ENCODE results near the gene HCAR1. TPM values are rescaled to one million over a fixed set of nuclear protein-coding genes. Genes with fewer than 3 reads are reported as not detected.
"Not testable (repeated sequence)": the region's sequence is repeated elsewhere in the genome, so short reads cannot be mapped to it uniquely, and the experiment has no call there.

HCAR1 gene
- total RNA-seq, 1 donor from 2014 or later, result not detected

DNA sequence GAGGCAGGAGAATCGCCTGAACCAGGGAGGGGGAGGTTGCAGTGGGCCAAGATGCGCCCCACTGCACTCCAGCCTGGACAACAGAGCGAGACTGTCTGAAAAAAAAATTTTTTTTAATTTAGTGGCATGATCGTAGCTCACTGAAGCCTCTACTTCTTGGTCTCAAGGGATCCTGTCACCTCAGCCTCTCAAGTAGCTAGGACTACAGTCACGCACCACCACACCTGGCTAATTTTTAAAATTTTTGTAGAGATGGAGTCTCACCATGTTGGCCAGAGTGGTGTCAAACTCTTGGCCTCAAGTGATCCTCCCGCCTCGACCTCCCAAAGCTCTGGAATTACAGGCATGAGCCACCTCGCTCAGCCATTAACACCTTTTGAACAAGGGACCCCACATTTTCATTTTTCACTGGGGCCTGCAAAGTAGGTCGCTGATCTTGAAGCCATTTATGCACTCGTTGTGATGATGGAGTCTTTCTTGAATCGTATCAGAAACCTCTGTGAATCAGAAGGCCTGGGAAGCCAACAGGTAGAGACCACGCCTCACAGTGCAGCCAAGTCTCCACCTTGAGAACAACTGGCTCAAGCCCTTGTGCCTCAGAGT, 5.9 kb downstream of the HCAR1 start:
- Histone ChIP-seq H3K4me3 (no peak overlapping the region), H3K36me3 (no peaks in the 10 kb centered on the region), H3K9me3 (replicated peaks) (no peaks in the 10 kb centered on the region), H3K4me1 (no peaks in the 10 kb centered on the region), H3K27me3 (ENCODE audit: low read depth) (peaks cover 4% of the 10 kb centered on the region), H3K27ac (replicated peaks) (no peak overlapping the region)
- no peak for DNase-seq
- intact Hi-C loops (cut with micrococcal nuclease), result no loop called here
- TF ChIP-seq, protein P1, sequence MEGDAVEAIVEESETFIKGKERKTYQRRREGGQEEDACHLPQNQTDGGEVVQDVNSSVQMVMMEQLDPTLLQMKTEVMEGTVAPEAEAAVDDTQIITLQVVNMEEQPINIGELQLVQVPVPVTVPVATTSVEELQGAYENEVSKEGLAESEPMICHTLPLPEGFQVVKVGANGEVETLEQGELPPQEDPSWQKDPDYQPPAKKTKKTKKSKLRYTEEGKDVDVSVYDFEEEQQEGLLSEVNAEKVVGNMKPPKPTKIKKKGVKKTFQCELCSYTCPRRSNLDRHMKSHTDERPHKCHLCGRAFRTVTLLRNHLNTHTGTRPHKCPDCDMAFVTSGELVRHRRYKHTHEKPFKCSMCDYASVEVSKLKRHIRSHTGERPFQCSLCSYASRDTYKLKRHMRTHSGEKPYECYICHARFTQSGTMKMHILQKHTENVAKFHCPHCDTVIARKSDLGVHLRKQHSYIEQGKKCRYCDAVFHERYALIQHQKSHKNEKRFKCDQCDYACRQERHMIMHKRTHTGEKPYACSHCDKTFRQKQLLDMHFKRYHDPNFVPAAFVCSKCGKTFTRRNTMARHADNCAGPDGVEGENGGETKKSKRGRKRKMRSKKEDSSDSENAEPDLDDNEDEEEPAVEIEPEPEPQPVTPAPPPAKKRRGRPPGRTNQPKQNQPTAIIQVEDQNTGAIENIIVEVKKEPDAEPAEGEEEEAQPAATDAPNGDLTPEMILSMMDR (IDR thresholded peaks at IDR 0.05; ENCODE audit: borderline replicate concordance), result no peak

DNA sequence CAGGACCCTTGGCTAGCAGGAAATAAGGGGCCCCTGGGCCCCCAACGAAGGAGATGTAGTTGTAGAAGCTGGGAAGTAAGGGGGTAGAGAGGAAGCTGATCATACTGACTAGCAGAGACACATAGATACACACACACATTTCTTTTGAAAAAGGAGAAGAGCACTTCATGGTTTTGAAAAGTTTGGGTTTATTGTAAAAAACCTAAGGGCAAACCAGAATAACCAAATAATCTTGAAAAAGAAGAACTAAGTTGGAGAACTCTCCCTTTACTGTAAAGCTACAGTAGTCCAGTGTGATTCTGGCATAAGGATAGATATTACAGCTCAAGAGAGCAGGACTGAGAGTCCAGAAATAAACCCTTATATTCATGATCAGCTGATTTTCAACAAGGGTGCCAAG, 8.3 kb downstream of the HCAR1 start:
- DNase-seq, result no peak
- no peak overlapping the region for H3K4me3 ChIP-seq
- intact Hi-C loops (cut with micrococcal nuclease), result no loop called here
- no peaks in the 10 kb centered on the region for H3K4me1 ChIP-seq
- TF ChIP-seq, protein P1 (IDR thresholded peaks at IDR 0.05; ENCODE audit: borderline replicate concordance), result no peak
- H3K27me3 ChIP-seq (ENCODE audit: low read depth), result no peaks in the 10 kb centered on the region
- H3K9me3 ChIP-seq (replicated peaks), result no peaks in the 10 kb centered on the region
- H3K36me3 ChIP-seq, result no peaks in the 10 kb centered on the region
- no peak overlapping the region for H3K27ac ChIP-seq (replicated peaks)

DNA sequence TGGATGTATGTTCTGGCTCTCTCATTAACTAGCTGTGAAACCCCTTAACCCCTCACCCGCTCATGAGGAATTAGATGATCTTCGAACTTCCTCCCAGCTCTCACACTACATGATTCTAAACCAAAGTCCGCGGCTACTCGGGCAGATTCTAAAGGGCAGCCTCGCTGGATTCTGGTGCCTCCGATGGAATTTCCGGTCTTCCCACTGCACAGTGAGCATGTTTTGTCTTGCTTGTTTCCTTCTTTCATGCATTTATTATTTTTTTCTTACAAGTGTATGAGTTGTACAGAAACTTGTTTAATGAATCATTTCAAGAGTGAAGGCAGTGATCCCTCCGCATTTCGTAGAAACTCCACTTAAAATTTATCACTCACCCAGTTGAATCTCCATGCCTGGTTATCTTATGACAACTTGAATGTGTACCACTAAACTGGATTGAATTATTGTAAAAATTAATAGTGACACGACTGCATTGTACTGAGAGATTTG, 9.5 kb downstream of the HCAR1 start:
- Histone ChIP-seq H3K9me3 (replicated peaks) (no peaks in the 10 kb centered on the region), H3K36me3 (no peaks in the 10 kb centered on the region), H3K4me3 (no peak overlapping the region), H3K4me1 (no peaks in the 10 kb centered on the region), H3K27me3 (ENCODE audit: low read depth) (no peaks in the 10 kb centered on the region), H3K27ac (replicated peaks) (no peak overlapping the region)
- DNase-seq, result no peak
- intact Hi-C loops (cut with micrococcal nuclease), result no loop called here
- TF ChIP-seq, protein P1 (IDR thresholded peaks at IDR 0.05; ENCODE audit: borderline replicate concordance), result no peak

DNA sequence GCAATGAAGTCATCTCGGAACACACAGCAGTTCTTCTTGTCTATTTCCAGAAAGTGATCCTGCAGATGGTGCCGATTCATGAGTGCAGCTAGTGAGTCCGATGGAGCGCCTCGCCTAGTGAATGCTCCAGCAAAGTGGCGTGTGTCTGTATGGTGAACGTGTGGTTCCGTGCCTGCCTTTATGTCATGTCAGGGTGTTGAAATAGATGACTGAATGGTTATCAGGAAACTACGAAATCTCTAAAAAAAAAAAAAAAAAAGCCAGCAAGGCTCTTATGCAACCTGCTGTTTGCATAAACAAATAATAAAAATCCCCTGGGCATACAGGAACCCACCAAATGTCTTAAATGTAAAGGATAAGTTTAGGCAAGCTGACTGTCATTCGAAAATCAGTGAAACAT, 14.0 kb downstream of the HCAR1 start, which contains the start of gene HCAR3:
Gene HCAR3 (minus strand): TSS at position 154 of the 400 bp plus-strand sequence. CDS start 74 bp downstream, at position 80.
- H3K27ac ChIP-seq (replicated peaks); intact Hi-C loops (cut with micrococcal nuclease); H3K36me3 ChIP-seq; H3K4me3 ChIP-seq; H3K9me3 ChIP-seq (replicated peaks); H3K27me3 ChIP-seq (ENCODE audit: low read depth); H3K4me1 ChIP-seq; DNase-seq: not testable (repeated sequence)

DNA sequence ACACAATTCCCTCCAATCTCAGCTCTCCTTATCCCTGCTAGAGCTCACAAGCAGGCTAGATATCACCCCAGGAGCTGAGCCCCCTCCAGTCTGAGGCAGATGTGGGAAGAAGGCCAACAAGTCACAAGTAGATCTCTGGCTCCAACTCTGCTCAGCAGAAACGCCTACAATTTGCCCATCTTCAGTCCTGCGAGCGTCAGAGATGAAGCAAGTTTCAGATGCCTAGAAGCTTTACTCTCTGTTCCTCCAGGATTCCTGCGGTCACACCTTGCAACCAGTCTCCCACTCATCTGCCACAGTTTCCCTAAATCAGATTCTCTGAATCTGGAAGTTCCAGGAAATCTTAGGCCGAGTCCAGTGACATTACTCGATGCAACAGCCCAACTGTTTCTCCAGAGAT, 15.4 kb downstream of the HCAR1 start:
- H3K9me3 ChIP-seq (replicated peaks); intact Hi-C loops (cut with micrococcal nuclease); H3K4me3 ChIP-seq; H3K36me3 ChIP-seq; H3K27me3 ChIP-seq (ENCODE audit: low read depth); H3K27ac ChIP-seq (replicated peaks); H3K4me1 ChIP-seq; DNase-seq: not testable (repeated sequence)

DNA sequence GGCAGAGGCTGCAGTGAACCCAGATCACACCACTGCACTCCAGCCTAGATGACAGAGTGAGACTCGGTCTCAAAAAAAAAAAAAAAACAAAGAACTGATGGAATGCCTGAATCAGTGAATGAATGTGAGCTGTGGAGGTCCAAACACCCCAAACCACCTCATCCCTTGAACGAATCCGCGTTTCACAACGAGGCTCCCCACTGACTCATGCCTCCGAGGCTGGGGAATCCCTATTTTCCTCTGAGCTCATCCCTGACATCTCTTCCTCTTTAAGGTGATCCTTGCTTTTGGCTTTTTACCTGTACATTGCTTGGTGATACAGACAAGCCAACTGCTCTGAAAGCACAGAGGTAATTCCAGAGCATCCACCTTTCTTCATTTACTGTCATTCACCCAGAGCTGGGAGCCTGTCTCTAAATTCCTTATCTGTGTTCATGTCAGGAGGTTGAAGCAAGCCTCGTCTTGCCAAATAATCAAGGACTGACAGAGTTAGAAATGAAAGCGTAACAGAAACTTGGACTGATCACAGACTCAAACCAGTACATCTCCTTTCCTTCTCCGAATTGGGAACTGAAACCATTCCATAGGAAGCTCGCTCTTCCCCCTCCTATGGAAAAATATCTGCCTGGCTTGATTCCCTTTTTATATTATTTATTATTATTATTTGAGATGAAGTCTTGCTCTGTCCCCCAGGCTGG, 17.0 kb downstream of the HCAR1 start:
- intact Hi-C loops (cut with micrococcal nuclease); H3K4me3 ChIP-seq; H3K4me1 ChIP-seq; DNase-seq; H3K9me3 ChIP-seq (replicated peaks); H3K27me3 ChIP-seq (ENCODE audit: low read depth); H3K27ac ChIP-seq (replicated peaks); H3K36me3 ChIP-seq: not testable (repeated sequence)

DNA sequence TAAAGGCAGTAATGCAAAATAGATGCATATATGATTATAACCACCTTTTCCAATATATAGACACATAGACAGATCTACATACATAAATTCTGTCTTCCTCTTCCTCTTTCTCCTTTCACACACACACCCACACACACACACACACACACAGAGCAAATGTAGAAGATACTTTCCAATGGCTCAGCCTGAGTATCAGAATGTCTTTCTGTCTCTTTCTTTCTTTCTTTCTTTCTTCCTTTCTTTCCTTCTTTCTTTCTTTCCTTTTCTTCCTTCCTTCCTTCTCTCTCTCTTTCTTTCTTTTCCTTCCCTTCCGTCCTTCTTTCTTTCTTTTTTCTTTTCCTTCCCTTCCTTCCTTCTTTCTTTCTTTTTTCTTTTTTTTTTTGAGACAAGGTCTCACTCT, 19.4 kb downstream of the HCAR1 start:
- DNase-seq; H3K4me3 ChIP-seq; H3K27me3 ChIP-seq (ENCODE audit: low read depth); H3K9me3 ChIP-seq (replicated peaks); H3K36me3 ChIP-seq; intact Hi-C loops (cut with micrococcal nuclease); H3K27ac ChIP-seq (replicated peaks); H3K4me1 ChIP-seq: not testable (repeated sequence)

DNA sequence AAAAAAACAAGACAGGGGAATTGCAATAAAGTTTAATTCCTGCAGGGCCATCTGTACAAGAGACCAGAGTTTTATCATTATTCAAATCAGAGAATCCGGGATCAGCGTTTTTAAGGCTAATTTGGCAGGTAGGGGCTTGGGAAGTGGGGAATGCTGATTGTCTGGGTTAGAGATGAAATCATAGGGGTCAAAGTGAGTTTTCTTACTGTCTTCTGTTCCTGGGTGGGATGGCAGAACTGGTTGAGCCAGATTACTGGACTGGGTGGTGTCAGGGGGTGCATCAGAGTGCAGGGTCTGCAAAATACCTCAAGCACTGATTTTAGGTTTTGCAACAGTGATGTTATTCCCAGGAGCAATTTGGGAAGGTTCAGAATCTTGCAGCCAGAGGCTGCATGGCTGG, 20.3 kb downstream of the HCAR1 start:
- H3K9me3 ChIP-seq (replicated peaks); H3K27me3 ChIP-seq (ENCODE audit: low read depth); H3K4me3 ChIP-seq; H3K36me3 ChIP-seq; H3K4me1 ChIP-seq; H3K27ac ChIP-seq (replicated peaks); intact Hi-C loops (cut with micrococcal nuclease); DNase-seq: not testable (repeated sequence)

DNA sequence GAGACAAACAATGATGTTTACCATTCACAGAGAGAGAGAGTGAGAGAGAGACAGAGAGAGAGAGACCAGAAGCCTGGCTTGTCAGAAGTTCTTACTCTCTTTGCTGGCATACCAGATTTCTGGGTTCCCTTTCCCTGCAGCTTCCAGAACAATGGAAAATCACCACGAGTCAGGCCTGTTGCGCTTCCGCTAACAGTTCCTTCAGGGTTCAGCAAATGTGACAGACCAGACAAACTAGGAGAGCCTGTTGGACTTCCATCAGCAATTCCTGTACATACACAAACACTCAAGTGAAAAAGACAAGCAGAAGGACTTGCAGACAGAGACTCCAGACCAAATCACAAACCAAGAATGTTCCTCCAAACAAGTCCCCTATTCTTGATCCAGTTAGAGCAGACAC, 21.4 kb downstream of the HCAR1 start:
- H3K27ac ChIP-seq (replicated peaks); H3K27me3 ChIP-seq (ENCODE audit: low read depth); H3K4me3 ChIP-seq; intact Hi-C loops (cut with micrococcal nuclease); H3K36me3 ChIP-seq; H3K4me1 ChIP-seq; H3K9me3 ChIP-seq (replicated peaks); DNase-seq: not testable (repeated sequence)

DNA sequence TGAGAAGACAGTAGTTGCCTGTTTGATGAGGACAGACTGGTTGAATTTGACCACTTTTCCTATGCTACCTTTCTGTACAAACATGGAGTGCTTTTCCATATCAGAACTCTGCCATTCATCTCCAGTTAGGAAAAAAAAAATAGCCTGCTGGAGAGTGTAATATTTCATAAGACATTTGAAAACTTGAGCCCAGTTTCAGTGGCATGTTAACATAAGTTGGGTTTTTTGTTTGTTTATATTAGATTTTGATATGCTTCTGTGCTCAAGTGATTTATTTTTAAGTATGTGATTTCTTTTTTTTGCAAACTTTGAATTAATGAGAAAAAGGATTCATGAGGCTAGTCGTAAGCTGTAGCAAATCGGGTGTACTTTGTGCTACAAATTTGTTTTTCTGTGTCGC, 26.8 kb downstream of the HCAR1 start:
- H3K36me3 ChIP-seq; H3K27ac ChIP-seq (replicated peaks); H3K4me1 ChIP-seq; H3K4me3 ChIP-seq; H3K9me3 ChIP-seq (replicated peaks); intact Hi-C loops (cut with micrococcal nuclease); DNase-seq: not testable (repeated sequence)
- peaks cover 19% of the 10 kb centered on the region for H3K27me3 ChIP-seq (ENCODE audit: low read depth)

Measured in left ventricle myocardium inferior (tissue), 1 donor.